ENCODE data around the gene HSD17B14. TPM values are rescaled to one million over a fixed set of nuclear protein-coding genes. Genes with fewer than 3 reads are reported as not detected.

The HSD17B14 gene
- total RNA-seq, 2 donors from 2014 or later, result 2.0 to 3.2 TPM

DNA sequence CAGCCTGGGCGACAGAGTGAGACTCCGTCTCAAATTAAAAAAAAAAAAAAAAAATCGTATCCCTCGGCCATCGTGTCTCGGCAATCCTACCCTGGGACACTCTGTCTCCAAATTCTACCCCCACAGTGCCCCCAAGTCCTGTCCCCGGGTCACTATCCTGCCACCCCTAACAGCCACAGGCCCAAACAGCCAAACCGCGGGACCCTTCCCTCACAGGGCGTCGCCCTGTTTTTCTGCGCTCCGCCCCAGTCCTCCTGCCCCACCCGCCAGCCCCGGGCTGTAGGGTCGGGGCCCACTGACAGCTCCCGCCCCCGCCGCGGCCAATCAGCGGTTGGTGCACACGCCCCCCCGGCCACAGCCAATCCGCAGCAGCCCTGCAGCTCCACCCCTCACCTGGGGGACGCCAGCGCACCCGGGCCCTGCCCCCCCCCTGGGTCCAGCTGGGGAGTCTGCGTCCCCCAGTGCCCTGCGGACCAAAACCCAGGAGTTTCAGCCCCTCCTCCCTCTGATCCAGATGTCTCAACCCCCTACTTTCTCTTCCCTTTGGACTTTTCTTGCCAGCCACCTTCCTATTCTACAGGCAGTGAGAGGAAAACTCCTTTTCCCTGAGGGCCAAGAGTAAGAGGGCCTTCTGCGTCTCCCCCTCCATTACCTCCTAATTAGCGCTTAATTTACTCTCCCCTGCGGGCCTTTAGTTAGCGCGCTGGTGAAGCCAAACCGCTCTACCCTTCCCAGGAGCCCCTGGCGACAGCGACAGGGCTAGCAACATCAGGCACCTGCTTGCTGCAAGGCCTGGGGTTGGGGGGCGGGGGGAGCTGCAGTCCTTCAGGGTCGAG, 24.0 kb downstream of the HSD17B14 start:
- ATAC-seq (replicated peaks in 1 of 2) (peak; percentile 75 to 76), DNase-seq (peak; percentile 86)
- Mint-ChIP-seq H3K4me3 (peak overlapping the region; percentile 92 to 94), H3K4me1 (ENCODE audit: low read depth) (peaks cover 49% of the 10 kb centered on the region), H3K36me3 (ENCODE audit: insufficient read depth in 2 of 2) (peaks cover 0 to 1% of the 10 kb centered on the region in 2 donors), H3K9me3 (no peaks in the 10 kb centered on the region), H3K27me3 (ENCODE audit: low read depth) (no peaks in the 10 kb centered on the region), H3K27ac (no peak overlapping the region)

DNA sequence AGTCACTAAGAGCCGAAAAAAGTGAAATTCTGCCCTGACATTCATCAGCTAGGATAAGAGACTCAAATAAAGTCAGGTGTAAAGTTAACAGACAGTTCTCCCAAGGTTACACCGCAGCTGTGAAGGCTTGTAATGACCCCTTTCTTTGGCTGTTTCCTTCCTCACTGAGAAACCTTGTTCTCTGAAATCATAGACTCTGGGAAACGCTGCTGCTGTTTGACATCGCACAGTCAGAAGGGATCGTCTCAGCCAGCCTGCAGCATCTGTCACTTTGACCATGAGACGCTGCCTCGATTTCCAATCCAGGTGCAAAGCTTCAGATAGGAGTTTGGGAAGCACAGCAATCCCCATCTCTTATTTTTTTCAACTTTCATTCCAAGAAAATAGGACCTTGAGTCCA, 26.1 kb downstream of the HSD17B14 start:
- Mint-ChIP-seq H3K4me1 (ENCODE audit: low read depth) (peaks cover 35% of the 10 kb centered on the region), H3K4me3 (peak overlapping the region; percentile 94 to 95), H3K9me3 (no peaks in the 10 kb centered on the region), H3K36me3 (ENCODE audit: insufficient read depth in 2 of 2) (peaks cover 0 to 1% of the 10 kb centered on the region in 2 donors), H3K27ac (peak overlapping the region; percentile 27), H3K27me3 (ENCODE audit: low read depth) (no peaks in the 10 kb centered on the region)
- DNase-seq (no peak), ATAC-seq (replicated peaks in 1 of 2) (no peak)

DNA sequence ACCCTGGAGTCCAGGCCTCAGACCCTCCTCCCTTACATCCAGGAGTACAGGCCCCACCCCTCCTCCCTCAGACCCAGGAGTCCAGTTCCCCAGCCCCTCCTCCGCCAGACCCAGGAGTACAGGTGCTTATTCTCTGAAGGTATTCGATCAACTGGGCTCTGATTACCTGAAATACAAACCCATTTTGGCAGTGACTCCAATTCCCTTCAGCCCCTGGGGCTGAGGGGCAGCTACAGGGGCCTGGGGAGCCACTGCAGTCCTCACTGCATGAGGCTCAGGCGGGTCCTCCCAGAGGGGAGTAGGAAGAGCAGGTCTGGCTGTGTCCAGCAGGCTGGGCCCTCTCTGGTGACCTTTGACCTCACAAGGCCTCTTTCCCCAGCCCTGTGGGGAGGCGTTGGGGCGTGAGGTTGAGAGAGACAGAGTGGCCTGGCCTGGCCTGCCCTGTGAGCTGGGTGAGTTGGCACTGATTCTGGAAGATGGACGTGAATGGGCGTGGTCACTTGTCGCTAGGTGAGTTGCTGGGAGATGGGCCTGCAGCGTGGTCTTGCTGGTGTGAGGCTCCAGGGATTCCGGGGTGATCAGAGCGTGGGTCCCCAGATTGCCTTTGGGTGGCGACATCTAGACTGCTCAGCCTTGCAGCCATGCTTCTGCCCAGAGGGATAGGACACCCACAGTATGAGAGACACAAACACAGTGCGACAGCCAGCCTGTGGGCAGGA, 28.5 kb downstream of the HSD17B14 start:
- H3K4me3 Mint-ChIP-seq, result peak overlapping the region; percentile 0 to 2
- peaks cover 34% of the 10 kb centered on the region for H3K4me1 Mint-ChIP-seq (ENCODE audit: low read depth)
- H3K9me3 Mint-ChIP-seq, result no peaks in the 10 kb centered on the region
- peaks cover 0 to 1% of the 10 kb centered on the region in 2 donors for H3K36me3 Mint-ChIP-seq (ENCODE audit: insufficient read depth in 2 of 2)
- H3K27me3 Mint-ChIP-seq (ENCODE audit: low read depth), result no peaks in the 10 kb centered on the region
- H3K27ac Mint-ChIP-seq, result no peak overlapping the region
- ATAC-seq (replicated peaks in 1 of 2) (no peak), DNase-seq (no peak)

DNA sequence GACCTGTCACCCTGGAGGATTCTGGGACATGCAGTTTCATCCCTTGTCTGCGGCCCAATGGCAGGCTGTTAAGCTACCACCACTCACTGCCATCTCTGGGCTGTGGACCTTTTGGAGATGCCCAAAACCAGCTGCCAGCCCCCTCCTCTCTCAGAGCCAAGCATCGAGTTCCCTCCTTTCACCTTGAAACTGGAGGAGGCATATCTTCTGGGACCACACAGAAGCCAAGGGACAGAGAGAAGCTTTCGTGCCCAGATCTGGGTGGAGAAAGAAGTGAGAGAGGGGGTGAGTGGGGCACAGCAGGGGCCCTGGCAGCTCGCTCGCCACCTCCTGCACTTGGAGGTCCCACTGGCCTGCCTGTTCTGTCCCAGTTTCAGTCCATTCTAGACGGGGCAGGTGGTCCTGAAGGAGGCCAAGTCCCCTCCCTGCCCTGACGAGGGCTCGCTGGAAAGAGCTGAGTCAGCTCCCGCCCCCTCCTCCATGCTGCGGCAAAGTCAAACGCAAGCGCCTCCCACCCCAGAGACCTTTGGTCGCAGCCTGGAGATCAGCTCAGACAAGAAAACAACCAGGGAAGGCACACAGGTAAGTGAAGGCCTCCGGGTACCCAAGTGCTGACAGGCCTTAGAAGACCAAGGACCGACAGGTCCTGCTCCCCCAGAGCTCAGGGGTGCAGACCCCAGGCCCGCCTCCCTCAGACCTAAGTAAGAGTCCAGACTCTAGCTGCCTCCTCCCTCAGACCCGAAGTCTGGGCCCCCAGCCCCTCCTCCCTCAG, 29.3 kb downstream of the HSD17B14 start:
- peak in 1 of 2 donors; percentile 44 for DNase-seq
- Mint-ChIP-seq H3K36me3 (ENCODE audit: insufficient read depth in 2 of 2) (peaks cover 0 to 1% of the 10 kb centered on the region in 2 donors), H3K4me3 (no peak overlapping the region), H3K9me3 (no peaks in the 10 kb centered on the region), H3K27ac (no peak overlapping the region), H3K27me3 (ENCODE audit: low read depth) (no peaks in the 10 kb centered on the region), H3K4me1 (ENCODE audit: low read depth) (peaks cover 27% of the 10 kb centered on the region)
- peak; percentile 26 to 33 for ATAC-seq (replicated peaks in 1 of 2)

DNA sequence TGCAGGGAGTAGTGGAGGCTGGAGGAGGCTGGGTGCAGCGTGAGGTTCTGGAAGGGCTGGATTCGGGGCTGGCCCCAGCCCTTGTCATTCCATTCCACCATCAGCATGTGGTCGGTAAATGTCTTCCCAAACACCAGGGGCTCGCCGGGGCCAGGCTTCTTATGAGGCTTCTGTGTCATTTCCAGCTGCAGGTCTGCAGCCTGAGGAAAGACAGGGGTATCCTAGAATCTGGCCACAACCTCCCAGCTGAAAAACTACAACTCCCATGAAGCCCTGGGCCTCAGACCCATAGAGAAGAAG, 29.8 kb downstream of the HSD17B14 start:
- DNase-seq (peak in 1 of 2 donors; percentile 47), ATAC-seq (replicated peaks in 1 of 2) (no peak)
- no peak overlapping the region for H3K27ac Mint-ChIP-seq
- H3K9me3 Mint-ChIP-seq, result no peaks in the 10 kb centered on the region
- H3K4me1 Mint-ChIP-seq (ENCODE audit: low read depth), result peaks cover 26% of the 10 kb centered on the region
- H3K4me3 Mint-ChIP-seq, result no peak overlapping the region
- H3K36me3 Mint-ChIP-seq (ENCODE audit: insufficient read depth in 2 of 2), result peaks cover 0 to 1% of the 10 kb centered on the region in 2 donors
- no peaks in the 10 kb centered on the region for H3K27me3 Mint-ChIP-seq (ENCODE audit: low read depth)

DNA sequence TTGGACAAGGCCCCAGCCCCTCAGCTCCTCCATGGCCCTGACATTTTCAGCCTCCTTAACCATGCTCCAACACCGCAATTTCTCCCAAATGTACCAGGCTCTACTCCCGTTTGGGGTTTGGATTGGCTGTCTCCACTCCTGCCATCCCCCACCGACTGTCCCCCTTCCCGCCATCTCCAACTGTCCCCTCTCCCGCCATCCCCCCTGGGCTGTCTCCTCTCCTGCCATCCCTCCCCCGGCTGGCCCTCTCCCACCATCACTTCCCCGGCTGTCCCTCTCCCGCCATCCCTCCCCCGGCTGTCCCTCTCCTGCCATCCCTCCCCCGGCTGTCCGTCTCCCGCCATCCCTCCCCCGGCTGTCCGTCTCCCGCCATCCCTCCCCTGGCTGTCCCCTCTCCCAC, 30.8 kb downstream of the HSD17B14 start:
- H3K27ac Mint-ChIP-seq, result no peak overlapping the region
- H3K4me3 Mint-ChIP-seq, result no peak overlapping the region
- peaks cover 0 to under 1% of the 10 kb centered on the region in 2 donors for H3K36me3 Mint-ChIP-seq (ENCODE audit: insufficient read depth in 2 of 2)
- H3K27me3 Mint-ChIP-seq (ENCODE audit: low read depth), result no peaks in the 10 kb centered on the region
- DNase-seq (no peak), ATAC-seq (replicated peaks in 1 of 2) (no peak)
- H3K9me3 Mint-ChIP-seq, result no peaks in the 10 kb centered on the region
- H3K4me1 Mint-ChIP-seq (ENCODE audit: low read depth), result peaks cover 26% of the 10 kb centered on the region

DNA sequence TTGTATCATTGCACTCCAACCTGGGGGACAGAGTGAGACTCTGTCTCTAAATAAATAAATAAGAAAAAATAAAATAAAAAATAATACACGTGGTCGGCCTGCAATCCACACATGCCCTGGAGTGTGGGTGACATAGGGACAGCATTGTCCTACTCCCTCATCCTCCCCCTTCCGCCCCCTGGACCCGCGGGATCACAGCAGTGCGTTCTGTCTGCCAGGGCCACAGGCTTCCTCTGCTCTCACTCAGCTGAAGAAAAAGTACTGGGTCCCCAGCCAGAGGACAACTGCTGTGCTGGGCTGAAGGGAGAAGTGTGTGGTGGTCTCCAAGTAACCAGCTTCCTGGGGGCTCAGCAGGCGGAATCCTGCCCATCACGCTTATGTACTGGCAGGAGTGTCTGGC, 31.8 kb downstream of the HSD17B14 start:
- Mint-ChIP-seq H3K27ac (no peak overlapping the region), H3K27me3 (ENCODE audit: low read depth) (no peaks in the 10 kb centered on the region), H3K9me3 (no peaks in the 10 kb centered on the region), H3K4me3 (no peak overlapping the region), H3K36me3 (ENCODE audit: insufficient read depth in 2 of 2) (peaks cover 0 to 2% of the 10 kb centered on the region in 2 donors), H3K4me1 (ENCODE audit: low read depth) (peaks cover 17% of the 10 kb centered on the region)
- ATAC-seq (replicated peaks in 1 of 2), result no peak
- DNase-seq, result no peak

DNA sequence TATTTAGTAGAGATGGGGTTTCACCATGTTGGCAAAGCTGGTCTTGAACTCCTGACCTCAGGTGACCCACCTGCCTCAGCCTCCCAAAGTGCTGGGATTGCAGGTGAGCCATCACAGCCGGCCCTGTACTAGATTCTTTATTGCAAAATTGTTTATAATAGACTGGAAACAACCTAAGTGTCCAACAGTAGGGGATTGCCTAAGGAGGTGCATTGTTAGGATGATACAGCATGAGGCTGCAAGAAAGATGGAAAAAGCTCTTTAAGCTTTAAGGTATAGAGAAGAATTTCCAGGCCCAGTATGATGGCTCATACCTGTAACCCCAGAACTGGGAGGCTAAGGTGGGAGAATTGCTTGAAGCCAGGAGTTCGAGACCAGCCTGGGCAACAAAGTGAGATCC, 33.7 kb downstream of the HSD17B14 start:
- ATAC-seq (replicated peaks in 1 of 2) (no peak), DNase-seq (no peak)
- H3K9me3 Mint-ChIP-seq, result no peaks in the 10 kb centered on the region
- H3K27ac Mint-ChIP-seq, result no peak overlapping the region
- H3K36me3 Mint-ChIP-seq (ENCODE audit: insufficient read depth in 2 of 2), result peaks cover 0 to 2% of the 10 kb centered on the region in 2 donors
- no peaks in the 10 kb centered on the region for H3K4me1 Mint-ChIP-seq (ENCODE audit: low read depth)
- no peaks in the 10 kb centered on the region for H3K27me3 Mint-ChIP-seq (ENCODE audit: low read depth)
- no peak overlapping the region for H3K4me3 Mint-ChIP-seq

DNA sequence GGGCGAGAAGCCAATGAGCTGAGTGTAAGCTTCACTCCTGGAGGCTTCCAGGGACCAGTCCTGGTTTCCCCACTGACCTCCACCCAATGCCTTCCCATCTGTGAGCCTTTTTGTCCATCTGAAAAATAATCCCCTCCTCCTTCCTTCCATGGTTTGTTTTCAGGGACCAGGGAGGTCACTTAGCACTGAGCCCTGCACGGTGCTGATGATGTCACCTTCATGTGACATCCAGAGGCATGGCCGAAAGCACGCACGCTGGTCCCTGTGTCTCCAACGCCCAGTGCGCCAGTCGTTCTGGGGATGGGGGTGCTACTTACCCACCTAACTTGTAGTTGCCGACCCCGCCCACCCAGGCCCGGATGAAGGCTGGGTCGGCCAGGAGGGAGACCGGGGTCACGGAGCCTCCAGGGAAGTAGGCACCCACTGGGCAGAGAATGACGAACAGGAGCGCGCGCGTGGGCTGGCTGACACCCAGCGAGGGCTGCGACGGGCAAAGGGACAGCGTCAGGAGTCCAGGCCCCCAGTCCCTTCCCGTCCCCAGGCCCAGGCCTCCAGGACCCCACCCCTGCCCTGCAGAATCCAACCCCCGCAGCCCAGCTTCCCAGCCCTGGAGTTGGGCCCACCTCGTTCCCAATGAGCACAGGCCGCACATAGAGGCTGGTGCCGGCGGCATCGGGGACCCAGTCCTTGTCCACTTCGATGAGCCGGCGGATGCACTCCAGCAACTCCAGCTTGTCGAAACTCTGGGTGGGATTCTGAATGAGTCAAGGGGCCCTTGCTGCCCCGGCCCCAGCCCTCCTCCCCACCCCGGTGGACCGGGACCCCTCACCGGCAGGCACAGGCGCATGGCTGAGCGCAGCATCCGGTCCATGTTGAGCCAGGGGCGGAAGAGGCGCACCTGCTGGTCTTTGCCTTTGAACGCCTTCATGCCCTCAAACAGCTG, 36.7 kb downstream of the HSD17B14 start:
- no peak for DNase-seq
- H3K27ac Mint-ChIP-seq, result no peak overlapping the region

DNA sequence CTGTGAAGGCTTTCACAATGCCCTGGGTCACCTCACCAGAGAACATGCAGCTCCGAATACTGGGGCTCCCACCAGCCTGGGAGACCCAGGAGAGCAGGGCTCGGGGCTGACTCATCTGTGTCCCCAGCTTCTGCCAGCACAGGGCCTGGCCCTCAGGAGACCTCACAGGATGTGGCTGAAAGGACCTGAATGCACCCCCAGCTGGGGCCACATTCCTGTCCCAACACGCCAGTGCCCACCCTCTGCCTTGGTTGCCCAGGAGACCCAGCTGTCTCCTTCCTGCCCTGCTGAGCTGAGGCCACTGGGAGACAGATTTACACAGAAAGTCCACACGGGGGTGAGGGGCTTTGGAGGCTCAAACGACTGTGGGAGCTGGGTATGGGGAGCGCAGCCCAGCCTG, 37.4 kb downstream of the HSD17B14 start:
- H3K4me3 Mint-ChIP-seq, result no peak overlapping the region
- ATAC-seq (replicated peaks in 1 of 2) (no peak), DNase-seq (no peak)
- no peaks in the 10 kb centered on the region for H3K9me3 Mint-ChIP-seq
- no peaks in the 10 kb centered on the region for H3K27me3 Mint-ChIP-seq (ENCODE audit: low read depth)
- H3K27ac Mint-ChIP-seq, result no peak overlapping the region
- peaks cover 12% of the 10 kb centered on the region for H3K4me1 Mint-ChIP-seq (ENCODE audit: low read depth)
- H3K36me3 Mint-ChIP-seq (ENCODE audit: insufficient read depth in 2 of 2), result peaks cover 0 to 2% of the 10 kb centered on the region in 2 donors

More for the DNA sequence above, 36.7 kb downstream of the HSD17B14 start:
- no peaks in the 10 kb centered on the region for H3K27me3 Mint-ChIP-seq (ENCODE audit: low read depth)
- no peak overlapping the region for H3K4me3 Mint-ChIP-seq
- no peak for ATAC-seq (replicated peaks in 1 of 2)
- peaks cover 0 to 2% of the 10 kb centered on the region in 2 donors for H3K36me3 Mint-ChIP-seq (ENCODE audit: insufficient read depth in 2 of 2)
- no peaks in the 10 kb centered on the region for H3K9me3 Mint-ChIP-seq
- peaks cover 9% of the 10 kb centered on the region for H3K4me1 Mint-ChIP-seq (ENCODE audit: low read depth)

DNA sequence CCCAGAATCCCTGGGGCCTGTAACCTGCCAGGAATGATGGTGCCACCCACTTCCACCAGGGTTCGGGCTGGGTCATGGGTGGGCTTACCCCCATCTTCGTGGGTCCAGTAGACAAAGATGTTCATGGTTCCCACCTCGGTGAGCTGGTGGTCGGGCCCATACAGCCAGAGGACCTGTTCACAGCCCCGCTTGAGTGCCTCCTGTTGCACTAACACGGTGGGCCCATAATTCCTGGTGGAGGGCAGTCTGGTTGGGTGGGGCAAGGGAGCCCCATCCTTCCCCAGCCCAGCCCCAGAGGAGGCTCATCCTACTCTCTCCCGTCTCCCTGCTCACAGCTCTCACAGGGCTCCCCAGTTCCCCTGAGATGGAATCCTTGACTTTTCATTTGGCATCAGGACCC, 39.2 kb downstream of the HSD17B14 start:
- H3K9me3 Mint-ChIP-seq, result no peaks in the 10 kb centered on the region
- H3K4me1 Mint-ChIP-seq (ENCODE audit: low read depth), result peaks cover 12% of the 10 kb centered on the region
- H3K27ac Mint-ChIP-seq, result peak overlapping the region; percentile 14
- no peaks in the 10 kb centered on the region for H3K27me3 Mint-ChIP-seq (ENCODE audit: low read depth)
- DNase-seq, result no peak
- no peak overlapping the region for H3K4me3 Mint-ChIP-seq
- peaks cover 0 to 2% of the 10 kb centered on the region in 2 donors for H3K36me3 Mint-ChIP-seq (ENCODE audit: insufficient read depth in 2 of 2)
- ATAC-seq (replicated peaks in 1 of 2), result no peak

DNA sequence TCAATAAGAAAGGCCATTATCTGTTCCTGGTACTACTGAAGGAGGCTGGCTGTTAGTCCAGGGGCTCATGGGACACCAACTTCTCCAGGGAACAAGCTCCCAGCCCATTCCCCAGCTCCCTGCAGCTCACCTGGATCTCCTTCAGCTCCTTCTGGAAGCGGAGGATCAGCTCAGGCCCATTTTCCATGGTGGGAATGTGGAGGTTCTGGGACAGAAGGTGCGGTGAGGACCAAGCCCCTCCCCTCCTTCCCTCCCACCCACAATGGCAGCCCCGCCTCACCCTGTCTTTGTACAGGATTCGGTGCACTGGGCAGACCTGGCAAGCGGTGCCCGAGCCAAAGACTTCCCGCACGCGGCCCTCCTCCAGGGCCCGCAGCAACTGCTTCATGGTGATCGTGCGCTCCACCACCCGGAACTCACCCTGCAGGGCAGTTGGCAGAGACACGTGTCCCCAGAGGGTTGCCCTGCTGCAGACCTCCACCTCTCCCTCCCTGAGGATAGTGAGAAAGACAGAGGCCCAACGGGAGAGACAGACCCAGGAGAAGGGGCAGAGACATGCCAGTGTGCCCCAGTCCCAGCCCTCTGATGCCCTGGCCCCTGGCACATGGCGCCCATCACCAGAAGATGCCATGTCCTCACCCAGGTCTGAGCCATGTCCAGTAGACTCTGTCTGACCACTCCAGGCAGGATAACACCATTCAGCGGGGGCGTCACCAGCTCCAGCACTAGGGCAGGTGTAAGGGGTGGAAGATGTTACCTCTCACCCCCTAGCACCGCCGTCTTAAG, 39.8 kb downstream of the HSD17B14 start:
- Mint-ChIP-seq H3K27me3 (ENCODE audit: low read depth) (no peaks in the 10 kb centered on the region), H3K4me1 (ENCODE audit: low read depth) (peaks cover 12% of the 10 kb centered on the region), H3K4me3 (no peak overlapping the region), H3K9me3 (no peaks in the 10 kb centered on the region), H3K36me3 (ENCODE audit: insufficient read depth in 2 of 2) (peaks cover 0 to 2% of the 10 kb centered on the region in 2 donors), H3K27ac (no peak overlapping the region)
- DNase-seq (no peak), ATAC-seq (replicated peaks in 1 of 2) (no peak)
